Caco-2 (cell line): ENCODE results near the gene TBKBP1. TPM values are rescaled to one million over a fixed set of nuclear protein-coding genes. Genes with fewer than 3 reads are reported as not detected.

Experiments used
- BruUV-seq: library from RNA; stranded (reverse); fragments of 400-500 nt; replicated peaks from 2 replicates; lab custom pipeline; 2021; lab: Mats Ljungman, UMichigan
- CTCF ChIA-PET: fragments of 300-600 bp; sonication (Branson Sonifier 250); formaldehyde crosslinking; loops from one replicate; lab custom pipeline; 2022; ENCODE audit warnings: antibody characterized with exemption; lab: Charles Lee
- POLR2A ChIA-PET: fragments of 300-600 bp; sonication (Branson Sonifier 250); formaldehyde crosslinking; loops from one replicate; lab custom pipeline; 2022; ENCODE audit warnings: antibody characterized with exemption; lab: Charles Lee
- DNase-seq, 2 experiments: peaks; one replicate each; pipeline versions ENCODE4 v3.0.0 to v3.0.0-alpha.2; 2020 to 2022
- H3K27me3 ChIP-seq: replicated peaks from 2 replicates; pipeline ENCODE4 v1.6.0; 2011; ENCODE audit warnings: low read length; ENCODE audit not compliant: control insufficient read depth, insufficient read depth
- H3K36me3 ChIP-seq: 2 replicates; pipeline ENCODE4 v1.5.1; 2011; ENCODE audit warnings: low read length; ENCODE audit not compliant: control insufficient read depth, insufficient read depth
- H3K4me1 ChIP-seq: fragments of 250-450 bp; sonication (Bioruptor Pico); 2 replicates; pipeline ENCODE4 v1.5.1; 2020; ENCODE audit warnings: mild to moderate bottlenecking
- H3K4me3 ChIP-seq: 2 replicates; pipeline ENCODE4 v1.5.1; 2011; ENCODE audit warnings: low read depth, mild to moderate bottlenecking, control low read depth, low read length
- H3K9me3 ChIP-seq: fragments of 250-450 bp; sonication (Bioruptor Pico); 2 replicates; pipeline ENCODE4 v1.5.1; 2020; ENCODE audit warnings: mild to moderate bottlenecking, moderate library complexity
- H3K27ac Mint-ChIP-seq: one replicate; pipeline ENCODE4 v1.8.0; 2022; ENCODE audit warnings: mixed read lengths; ENCODE audit not compliant: unreplicated experiment
- H3K27me3 Mint-ChIP-seq: one replicate; pipeline ENCODE4 v1.8.0; 2022; ENCODE audit warnings: mixed read lengths; ENCODE audit not compliant: insufficient read depth, unreplicated experiment
- H3K36me3 Mint-ChIP-seq: one replicate; pipeline ENCODE4 v1.8.0; 2022; ENCODE audit warnings: mild to moderate bottlenecking, mixed read lengths; ENCODE audit not compliant: insufficient read depth, unreplicated experiment
- H3K4me1 Mint-ChIP-seq: one replicate; pipeline ENCODE4 v1.8.0; 2022; ENCODE audit warnings: low read depth, mixed read lengths; ENCODE audit not compliant: unreplicated experiment
- H3K4me3 Mint-ChIP-seq: one replicate; pipeline ENCODE4 v1.8.0; 2022; ENCODE audit warnings: mild to moderate bottlenecking, moderate library complexity, mixed read lengths; ENCODE audit not compliant: unreplicated experiment
- H3K9me3 Mint-ChIP-seq: one replicate; pipeline ENCODE4 v1.8.0; 2022; ENCODE audit warnings: mixed read lengths; ENCODE audit not compliant: unreplicated experiment
- CTCF ChIP-seq, 2 experiments: fragments of 200-600 bp in 1 of 2; IDR thresholded peaks; 1 replicate in 1 of 2; 2 replicates in 1 of 2; pipeline versions ENCODE4 v1.5.1 to v1.8.0; 2011 to 2022; ENCODE audit warnings: antibody characterized with exemption in 1 of 2, control low read depth in 1 of 2, inconsistent platforms in 1 of 2, low read depth in 1 of 2, low read length in 1 of 2, mild to moderate bottlenecking in 1 of 2, moderate library complexity in 1 of 2; ENCODE audit not compliant: insufficient read depth in 1 of 2, severe bottlenecking in 1 of 2, unreplicated experiment in 1 of 2
- intact Hi-C: fragments of 100-400 bp; cut with micrococcal nuclease; formaldehyde crosslinking; loops from one replicate; pipeline ENCODE4 v1.10.0; 2022; ENCODE audit not compliant: unreplicated experiment
- total RNA-seq: library from RNA; stranded (reverse); gene quantifications from 2 replicates; pipeline ENCODE4 v1.2.3, GENCODE V29; 2022

The TBKBP1 gene
- total RNA-seq, 1 experiment from 2014 or later = 27.4 TPM

- no peak overlapping the region for H3K4me3 Mint-ChIP-seq
- Histone ChIP-seq H3K9me3 (no peaks in the 10 kb centered on the region), H3K27me3 (no peaks in the 10 kb centered on the region), H3K36me3 (peaks cover 19% of the 10 kb centered on the region), H3K4me3 (no peak overlapping the region), H3K4me1 (no peaks in the 10 kb centered on the region)
- CTCF ChIA-PET = interaction anchor here (0.6 kb wide), 1 partner anchor 20 kb away, joined by 6 read pairs; no protein-coding TSS in a partner anchor
- peak overlapping the region; percentile 9 for H3K27ac Mint-ChIP-seq
- DNase-seq = no peak
- peaks cover 100% of the 10 kb centered on the region for H3K36me3 Mint-ChIP-seq
- H3K4me1 Mint-ChIP-seq = no peaks in the 10 kb centered on the region
- H3K9me3 Mint-ChIP-seq = no peaks in the 10 kb centered on the region
- POLR2A ChIA-PET = interaction anchor here (0.6 to 1.1 kb wide), 2 partner anchors 11 to 35 kb away, joined by 3 to 4 read pairs; partner anchors contain the start of gene KPNB1
- no peak for TF ChIP-seq CTCF (IDR thresholded peaks at IDR 0.05; ENCODE audit: insufficient read depth in 1 of 2, low read depth in 1 of 2, low read length in 1 of 2, severe bottlenecking in 1 of 2, unreplicated experiment in 1 of 2)
- BruUV-seq = no TSS peak
- intact Hi-C loops = no loop called here
- no peaks in the 10 kb centered on the region for H3K27me3 Mint-ChIP-seq
Measured at GRCh38 chr17:47684025-47684424, 9.9 kb upstream of the TBKBP1 start.

GRCh38 chr17:47684535-47685193, 9.3 kb upstream of the TBKBP1 start:
- H3K4me3 Mint-ChIP-seq = no peak overlapping the region
- H3K36me3 ChIP-seq = peaks cover 16% of the 10 kb centered on the region
- no peaks in the 10 kb centered on the region for H3K4me1 Mint-ChIP-seq
- H3K9me3 ChIP-seq = no peaks in the 10 kb centered on the region
- H3K4me3 ChIP-seq = no peak overlapping the region
- no peaks in the 10 kb centered on the region for H3K27me3 Mint-ChIP-seq
- no peaks in the 10 kb centered on the region for H3K27me3 ChIP-seq
- no peaks in the 10 kb centered on the region for H3K9me3 Mint-ChIP-seq
- ChIA-PET CTCF (interaction anchor here (0.6 kb wide), 1 partner anchor 21 kb away, joined by 6 read pairs; no protein-coding TSS in a partner anchor), POLR2A (interaction anchor here (0.6 to 1.1 kb wide), 2 partner anchors 11 to 35 kb away, joined by 3 to 4 read pairs; partner anchors contain the start of gene KPNB1)
- TF ChIP-seq CTCF (IDR thresholded peaks at IDR 0.05; ENCODE audit: insufficient read depth in 1 of 2, low read depth in 1 of 2, low read length in 1 of 2, severe bottlenecking in 1 of 2, unreplicated experiment in 1 of 2) = no peak
- H3K36me3 Mint-ChIP-seq = peaks cover 96% of the 10 kb centered on the region
- H3K27ac Mint-ChIP-seq = peak overlapping the region; percentile 9
- no peaks in the 10 kb centered on the region for H3K4me1 ChIP-seq
- BruUV-seq = no TSS peak
- DNase-seq = no peak
- intact Hi-C loops = no loop called here

GRCh38 chr17:47685556-47686275, 8.2 kb upstream of the TBKBP1 start:
- Mint-ChIP-seq H3K9me3 (no peaks in the 10 kb centered on the region), H3K4me3 (no peak overlapping the region), H3K4me1 (no peaks in the 10 kb centered on the region), H3K27me3 (no peaks in the 10 kb centered on the region), H3K36me3 (peaks cover 85% of the 10 kb centered on the region), H3K27ac (no peak overlapping the region)
- DNase-seq = no peak
- Histone ChIP-seq H3K9me3 (no peaks in the 10 kb centered on the region), H3K4me1 (no peaks in the 10 kb centered on the region), H3K4me3 (no peak overlapping the region), H3K27me3 (no peaks in the 10 kb centered on the region), H3K36me3 (peaks cover 9% of the 10 kb centered on the region)
- no peak for TF ChIP-seq CTCF (IDR thresholded peaks at IDR 0.05; ENCODE audit: insufficient read depth in 1 of 2, low read depth in 1 of 2, low read length in 1 of 2, severe bottlenecking in 1 of 2, unreplicated experiment in 1 of 2)
- ChIA-PET CTCF (no interaction called here), POLR2A (interaction anchor here (1.0 kb wide), 1 partner anchor 36 kb away, joined by 4 read pairs; the partner anchor contains the start of gene KPNB1)
- BruUV-seq = no TSS peak
- intact Hi-C loops = no loop called here
